ENCODE results near the gene PTCH2.
"Not testable (repeated sequence)": the region's sequence is repeated elsewhere in the genome, so short reads cannot be mapped to it uniquely, and the experiment has no call there.

Gene PTCH2

GRCh38 chr1:44838294-44838693 lies 4.8 kb downstream of the PTCH2 start:
- DNase-seq (ENCODE audit: low spot score), result not testable (repeated sequence)

DNA sequence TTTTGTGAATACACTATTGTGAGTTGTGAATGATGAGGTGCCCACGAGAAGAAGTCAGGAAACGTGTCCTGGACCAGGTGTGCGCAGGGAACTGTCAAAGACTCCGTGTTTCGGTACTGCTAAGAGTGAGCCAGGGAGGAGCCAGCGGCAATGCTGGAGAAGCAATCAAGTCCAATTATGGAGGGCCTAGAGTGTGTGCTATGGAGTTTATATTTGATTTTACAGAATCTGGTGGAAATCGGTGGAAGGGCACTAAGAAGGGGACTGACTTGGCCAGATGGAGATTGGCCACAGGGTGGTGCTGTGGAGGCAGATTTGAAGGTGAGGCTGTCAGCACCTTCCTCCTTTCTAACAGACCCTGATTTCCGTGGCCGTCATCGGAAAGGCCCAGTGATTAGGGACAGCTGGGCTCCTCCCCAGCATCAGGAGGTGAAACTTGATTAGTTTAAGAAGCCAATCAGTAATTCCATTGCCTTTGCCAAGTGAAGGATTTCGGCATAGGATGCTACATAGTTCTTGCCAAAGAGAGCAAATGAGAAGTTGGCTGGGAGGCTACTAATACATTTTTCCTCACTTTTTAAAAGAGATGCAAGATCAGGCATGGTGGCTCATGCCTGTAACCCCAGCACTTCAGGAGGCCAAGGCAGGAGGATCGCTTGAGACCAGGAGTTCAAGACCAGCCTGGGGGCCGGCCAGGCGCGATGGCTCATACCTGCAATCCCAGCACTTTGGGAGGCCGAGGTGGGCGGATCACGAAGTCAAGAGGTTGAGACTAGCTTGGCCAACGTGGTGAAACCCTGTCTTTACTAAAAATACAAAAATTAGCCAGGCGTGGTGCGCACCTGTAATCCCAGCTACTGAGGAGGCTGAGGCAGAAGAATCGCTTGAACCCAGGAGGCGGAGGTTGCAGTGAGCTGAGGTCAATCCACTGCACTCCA lies 7.0 kb downstream of the PTCH2 start:
- peak; percentile 90 for DNase-seq (ENCODE audit: low spot score)

DNA sequence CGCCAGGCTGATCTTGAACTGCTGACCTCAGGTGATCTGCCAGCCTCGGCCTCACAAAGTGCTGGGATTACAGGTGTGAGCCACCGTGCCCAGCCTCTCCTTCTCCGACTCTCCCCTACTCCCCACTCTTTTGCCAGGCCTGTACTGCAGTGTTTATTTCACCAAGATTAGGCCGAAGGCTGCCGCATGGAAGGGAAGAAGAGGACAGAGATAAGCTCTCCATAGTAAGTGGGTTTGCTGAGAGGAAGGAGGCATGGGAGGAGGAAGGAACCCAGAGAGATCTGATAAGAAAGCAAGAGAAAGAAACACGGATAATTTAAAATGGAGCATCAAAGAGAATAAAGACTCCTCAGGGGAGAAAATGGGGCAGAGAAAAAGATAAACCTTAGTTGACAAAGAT lies 8.7 kb downstream of the PTCH2 start:
- DNase-seq (ENCODE audit: low spot score), result no peak

GRCh38 chr1:44832056-44832705 lies 10.9 kb downstream of the PTCH2 start:
- DNase-seq (ENCODE audit: low spot score), result no peak

DNA sequence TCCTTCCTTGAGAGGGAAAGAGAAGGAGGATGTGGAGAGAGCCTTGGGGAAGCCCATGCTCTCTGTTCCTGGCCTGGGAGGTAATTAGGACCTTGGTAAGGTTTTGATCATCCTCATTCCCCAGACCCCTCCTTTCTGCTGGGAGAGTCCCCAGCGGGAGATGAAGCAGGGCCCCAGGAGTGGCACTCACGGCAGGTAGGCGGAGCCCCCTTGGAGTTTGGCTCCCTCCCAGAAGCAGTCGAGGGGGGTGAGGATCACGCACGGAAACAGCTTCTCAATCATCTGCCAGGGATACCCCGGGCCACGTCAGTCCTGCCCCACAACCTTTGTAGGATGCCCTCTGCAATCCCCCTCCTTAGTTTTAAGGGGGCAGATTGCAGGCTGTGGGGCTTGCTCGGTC lies 11.5 kb downstream of the PTCH2 start:
- DNase-seq (ENCODE audit: low spot score), result no peak

- no peak for DNase-seq (ENCODE audit: low spot score)
Measured at GRCh38 chr1:44830900-44831304, 12.2 kb downstream of the PTCH2 start.

DNA sequence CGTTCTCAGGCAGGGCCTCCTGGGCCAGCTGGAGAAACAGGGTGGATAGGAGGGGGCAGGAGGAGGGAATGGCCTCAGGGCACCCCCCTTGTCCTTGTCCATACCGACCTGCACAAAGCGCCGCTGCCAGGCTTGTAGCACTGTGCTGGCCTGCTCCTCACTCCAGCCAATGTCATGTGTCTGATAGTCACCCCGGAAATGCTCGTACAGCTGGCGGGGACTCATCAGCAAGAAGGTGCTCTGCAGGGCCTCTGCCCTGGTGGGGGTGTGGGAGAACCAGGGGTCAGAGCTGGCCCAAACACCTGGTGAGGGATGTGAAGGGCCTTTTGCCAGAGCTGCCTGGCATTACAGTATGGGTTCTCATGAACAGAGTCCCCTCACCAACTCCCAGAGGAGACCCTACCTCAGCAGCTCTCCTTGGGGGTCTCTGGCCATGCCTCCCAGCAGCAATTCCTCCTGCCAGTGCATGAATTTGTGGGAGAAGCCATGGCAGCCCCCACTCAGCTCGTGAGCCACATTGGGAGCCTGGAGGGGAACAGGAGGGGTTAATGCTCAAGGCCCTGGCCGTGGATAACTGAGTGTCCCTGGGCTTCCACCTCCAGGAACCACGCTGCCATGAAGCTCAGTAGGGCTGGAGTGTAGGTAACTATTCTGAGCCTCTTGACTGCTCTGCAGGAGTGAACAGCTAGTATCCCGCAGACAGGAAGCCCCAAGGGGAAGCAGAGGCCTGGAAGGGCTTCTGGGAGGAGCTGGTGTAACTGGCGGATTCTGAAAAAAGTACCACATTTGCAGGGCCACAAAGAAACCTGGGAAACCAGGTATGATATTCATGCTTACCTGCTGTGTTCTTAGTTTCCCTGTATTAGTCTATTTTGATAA lies 13.3 kb downstream of the PTCH2 start:
- no peak for DNase-seq (ENCODE audit: low spot score)

GRCh38 chr1:44828841-44829440 lies 14.1 kb downstream of the PTCH2 start:
- DNase-seq (ENCODE audit: low spot score), result no peak

- no peak for DNase-seq (ENCODE audit: low spot score)
Measured at GRCh38 chr1:44828003-44828651, 14.9 kb downstream of the PTCH2 start.

DNA sequence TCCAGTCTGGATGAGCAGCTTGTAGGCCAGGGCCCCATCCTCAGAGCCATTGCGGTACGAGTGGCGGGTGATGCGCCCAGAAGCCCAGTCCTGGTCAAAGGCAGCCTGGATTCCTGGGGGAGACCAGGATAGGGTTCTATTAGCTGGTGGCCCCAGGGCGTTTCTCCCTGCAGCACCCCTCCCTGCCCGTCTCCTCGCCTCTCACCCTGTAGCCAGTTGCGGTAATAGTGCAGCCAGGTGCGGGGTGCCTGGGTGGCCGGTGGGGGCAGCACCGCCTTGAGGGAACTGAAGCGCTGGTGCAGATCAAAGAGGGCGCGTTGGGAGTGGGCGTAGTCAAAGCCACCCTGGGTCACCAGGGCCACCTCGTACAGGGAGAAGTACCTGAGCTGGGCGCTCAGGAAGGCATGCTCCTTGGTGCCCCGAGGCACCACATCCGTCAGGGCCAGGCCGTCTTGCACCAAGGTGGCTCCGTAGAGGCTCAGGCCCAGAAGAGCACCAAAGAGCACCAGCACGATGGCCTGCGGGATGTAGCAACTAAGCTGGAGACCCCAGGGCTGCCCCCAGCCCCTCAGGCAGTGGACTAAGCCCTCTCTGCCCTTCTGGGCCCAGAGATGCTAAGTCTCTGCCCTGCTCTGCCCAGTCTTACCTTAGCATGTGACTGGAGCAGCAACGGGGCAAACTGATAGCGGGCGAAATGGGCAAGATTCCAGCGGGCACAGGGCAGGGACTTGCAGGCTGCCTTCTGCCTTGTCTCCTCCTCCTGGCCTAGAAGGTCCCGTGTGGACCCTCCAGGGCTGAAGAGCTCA lies 15.7 kb downstream of the PTCH2 start:
- DNase-seq (ENCODE audit: low spot score), result no peak

- no peak for DNase-seq (ENCODE audit: low spot score)
Measured at GRCh38 chr1:44826375-44827196, 16.5 kb downstream of the PTCH2 start.

- not testable (repeated sequence) for DNase-seq (ENCODE audit: low spot score)
Measured at GRCh38 chr1:44824392-44824791, 18.7 kb downstream of the PTCH2 start.

DNA sequence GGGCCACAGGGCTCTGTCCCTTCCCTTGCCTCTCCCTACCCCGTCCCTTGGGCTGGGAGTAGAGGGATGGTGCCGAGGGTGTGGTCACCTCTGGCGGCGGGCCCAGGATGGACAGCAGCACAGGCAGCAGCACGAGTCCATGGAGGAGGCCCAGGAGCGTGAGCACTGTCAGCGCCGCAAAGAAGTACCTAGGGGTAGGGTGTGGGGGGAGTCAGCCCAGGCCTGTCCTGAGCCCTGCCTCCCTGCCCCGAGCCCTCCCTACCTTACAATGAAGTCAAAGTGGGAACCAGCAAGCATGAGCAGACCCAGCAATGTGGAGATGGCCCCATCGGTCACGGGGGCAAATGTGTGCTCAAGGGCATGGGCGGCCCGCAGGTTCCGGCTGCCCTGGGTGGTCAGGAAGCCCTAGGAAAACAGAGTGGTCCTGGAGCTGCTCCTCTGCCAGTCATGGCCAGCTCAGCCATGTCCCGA lies 20.0 kb downstream of the PTCH2 start:
- DNase-seq (ENCODE audit: low spot score), result no peak

DNA sequence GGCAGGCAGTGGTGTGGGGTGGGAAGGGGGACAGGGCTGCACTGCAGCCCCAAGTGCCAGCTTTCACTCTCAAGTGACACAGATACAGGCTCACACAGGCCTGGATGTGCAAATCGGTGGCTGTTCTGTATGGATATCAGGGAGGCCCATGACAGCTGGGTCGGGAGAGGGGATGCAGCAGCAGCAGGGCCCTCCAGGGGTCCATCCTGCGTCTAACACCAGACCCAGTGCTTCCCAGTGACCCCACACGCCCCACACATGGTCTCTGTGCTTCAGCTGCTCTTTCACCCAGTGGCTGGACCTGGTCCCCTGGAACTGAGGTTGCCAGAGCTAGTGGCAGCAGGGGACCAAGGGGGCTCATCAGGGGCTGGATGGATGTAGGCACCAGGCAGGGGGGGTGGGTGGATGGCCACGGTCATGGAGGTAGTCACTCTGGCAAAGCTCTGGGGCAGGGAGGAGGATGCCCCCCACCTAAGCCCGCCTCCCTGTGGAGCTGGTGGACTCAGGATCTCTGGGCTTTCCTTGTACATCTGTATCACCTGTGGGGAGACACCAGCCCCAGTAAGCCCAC lies 20.8 kb downstream of the PTCH2 start:
- no peak for DNase-seq (ENCODE audit: low spot score)

DNA sequence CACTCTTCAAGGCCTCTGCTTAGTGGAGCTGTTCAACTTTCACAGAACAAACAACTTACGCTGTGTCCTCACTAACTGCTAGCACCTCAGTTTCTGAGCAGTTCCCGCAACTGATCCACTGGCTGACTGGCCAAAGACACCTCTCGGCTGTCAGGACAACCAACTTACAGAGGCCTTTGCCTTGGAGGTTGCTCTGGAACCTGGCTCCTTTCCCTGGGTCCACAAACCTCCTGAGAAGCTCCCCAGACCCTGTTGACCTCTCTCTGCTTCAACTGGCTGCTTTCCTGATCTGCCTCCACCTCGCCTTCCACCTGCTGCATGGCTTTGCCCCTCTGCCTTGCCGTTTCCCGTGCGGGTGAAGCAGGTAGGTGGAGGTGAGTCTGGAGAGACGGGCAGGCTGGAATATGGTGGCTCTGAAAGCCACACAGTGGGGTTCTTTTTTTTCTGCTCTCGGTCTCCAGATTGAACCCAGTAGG lies 21.8 kb downstream of the PTCH2 start:
- peak; percentile 44 for DNase-seq (ENCODE audit: low spot score)

- no peak for DNase-seq (ENCODE audit: low spot score)
Measured at GRCh38 chr1:44820328-44821239, 22.5 kb downstream of the PTCH2 start.

DNA sequence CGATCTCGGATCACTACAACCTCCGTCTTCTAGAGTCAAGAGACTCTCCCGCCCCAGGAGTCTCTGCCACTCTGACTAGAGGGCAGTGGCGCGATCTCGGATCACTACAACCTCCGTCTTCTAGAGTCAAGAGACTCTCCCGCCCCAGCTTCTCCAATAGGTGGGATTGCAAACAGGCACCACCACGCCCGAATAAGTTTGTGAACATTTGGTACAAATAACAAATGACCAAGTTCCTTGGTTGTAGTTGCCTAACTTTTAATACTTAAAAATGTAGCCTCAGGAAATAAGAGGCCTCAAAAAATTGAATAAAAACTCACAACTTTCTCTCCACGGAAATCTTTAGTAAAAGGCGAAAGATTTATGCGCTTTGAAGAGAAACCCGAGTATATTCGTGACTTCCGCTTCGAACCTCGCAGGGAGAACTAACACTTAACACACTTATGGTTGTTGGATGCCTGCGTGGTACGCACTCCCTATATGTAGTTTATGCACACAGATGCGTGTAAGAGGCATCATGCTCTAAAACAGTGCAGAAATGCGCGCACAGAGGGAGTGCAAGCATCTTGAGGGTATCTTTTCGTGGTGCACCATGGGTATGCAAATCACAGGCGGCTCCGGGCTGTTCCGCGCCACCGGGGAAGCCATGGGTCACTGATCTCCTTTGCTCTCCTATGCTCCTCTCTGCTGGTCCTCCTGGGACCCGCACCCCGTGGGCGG lies 23.3 kb downstream of the PTCH2 start:
- DNase-seq (ENCODE audit: low spot score), result peak; percentile 94
